ENCODE data around the gene TKTL1. TPM values are rescaled to one million over a fixed set of nuclear protein-coding genes. Genes with fewer than 3 reads are reported as not detected.

TKTL1 gene
- total and polyA plus RNA-seq, 2 of the 8 experiments (the other 6 are each of a cell fraction or from before 2014, with no cell fraction given) = 0.05 TPM; not detected in 1

DNA sequence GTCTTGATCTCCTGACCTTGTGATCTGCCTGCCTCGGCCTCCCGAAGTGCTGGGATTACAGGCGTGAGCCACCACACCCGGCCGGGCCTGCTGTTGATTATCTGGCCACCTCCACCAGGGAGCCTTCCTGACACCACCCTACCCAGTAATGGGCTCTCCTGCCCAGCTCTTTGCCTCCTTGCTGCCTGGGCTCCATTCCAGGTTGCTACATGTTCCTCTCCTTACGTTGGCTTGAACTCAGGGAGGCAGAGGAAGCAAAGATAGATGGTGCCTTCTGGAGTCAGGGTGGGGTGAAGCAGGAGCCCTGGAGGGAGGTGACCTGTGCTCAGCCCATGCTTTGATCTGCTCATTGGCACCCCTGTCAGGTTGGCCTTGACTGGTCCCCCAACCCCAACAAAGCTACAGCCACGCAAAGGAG lies 52.5 kb downstream of the TKTL1 start:
- H2BK20ac ChIP-seq (ENCODE audit: low read length) = no peak overlapping the region
- H3K36me3 ChIP-seq (ENCODE audit: control insufficient read depth in 2 of 4, insufficient read depth in 4 of 4, low read length in 3 of 4) = peaks cover 21 to 50% (median 42%) of the 10 kb centered on the region in 4 experiments
- no peak overlapping the region for H3K14ac ChIP-seq (ENCODE audit: insufficient read length)
- no peak overlapping the region for H3K4ac ChIP-seq (replicated peaks; ENCODE audit: insufficient read length, low read depth, low read length)
- no peaks in the 10 kb centered on the region for H3K79me1 ChIP-seq (ENCODE audit: low read depth, low read length)
- H4K20me1 ChIP-seq (replicated peaks in 1 of 2; ENCODE audit: control insufficient read depth in 1 of 2, insufficient read depth in 2 of 2, low read length in 2 of 2) = peaks cover 0 to 13% of the 10 kb centered on the region in 2 experiments
- H3K56ac ChIP-seq (replicated peaks; ENCODE audit: insufficient read length, low read depth, low read length) = no peak overlapping the region
- H3K9me3 ChIP-seq (ENCODE audit: insufficient read depth in 2 of 2, low read depth in 1 of 2, low read length in 1 of 2) = no peaks in the 10 kb centered on the region
- H3K4me1 ChIP-seq (replicated peaks in 1 of 4; ENCODE audit: control insufficient read depth in 3 of 4, insufficient read depth in 4 of 4, low read length in 3 of 4) = no peaks in the 10 kb centered on the region
- H2BK15ac ChIP-seq (ENCODE audit: low read length) = no peak overlapping the region
- H3K27ac ChIP-seq (ENCODE audit: low read depth, low read length) = no peak overlapping the region
- FAIRE-seq (no peak), DNase-seq (ENCODE audit: low read depth in 1 of 2, low spot score in 2 of 2) (no peak)
- H2AK5ac ChIP-seq (ENCODE audit: low read depth, low read length) = no peak overlapping the region
- no peak overlapping the region for H3K4me3 ChIP-seq (ENCODE audit: extremely low read depth in 1 of 4, insufficient read depth in 2 of 4, low read depth in 3 of 4, low read length in 4 of 4)
- no peak overlapping the region for H3K23ac ChIP-seq (ENCODE audit: insufficient read length)
- H3K4me2 ChIP-seq (ENCODE audit: insufficient read depth in 1 of 2, low read depth in 2 of 2, low read length in 2 of 2) = no peak overlapping the region
- no peak overlapping the region for H2BK120ac ChIP-seq (replicated peaks; ENCODE audit: low read depth, low read length)
- no peaks in the 10 kb centered on the region for H3K27me3 ChIP-seq (replicated peaks in 1 of 4; ENCODE audit: control insufficient read depth in 3 of 4, extremely low read depth in 1 of 4, insufficient read depth in 3 of 4, low read length in 3 of 4)
- POLR2A ChIA-PET (ENCODE audit: partially characterized antibody) = interaction anchor here (1.2 to 15.6 kb wide), 8 partner anchors 9 to 116 kb away, joined by 3 to 348 read pairs (median 19); partner anchors contain the start of genes EMD, FLNA and RPL10
- no peak overlapping the region for H2BK5ac ChIP-seq (ENCODE audit: low read depth, low read length)
- CTCF ChIA-PET (ENCODE audit: partially characterized antibody) = interaction anchor here (1.3 kb wide), 1 partner anchor 25 kb away, joined by 3 read pairs; no protein-coding TSS in a partner anchor
- H2AFZ ChIP-seq (ENCODE audit: low read length) = no peak overlapping the region
- TF ChIP-seq SIN3A (conservative IDR thresholded peaks at IDR 0.05 in 1 of 2, IDR thresholded peaks at IDR 0.05 in 1 of 2; ENCODE audit: low read depth in 1 of 2, low read length in 2 of 2) (no peak), POLR2AphosphoS5 (IDR thresholded peaks at IDR 0.05; ENCODE audit: low read depth, low read length) (peak; percentile 74), BACH1 (IDR thresholded peaks at IDR 0.05; ENCODE audit: low read length) (no peak)
- no peak overlapping the region for H4K8ac ChIP-seq (ENCODE audit: extremely low read depth, insufficient read depth, low read length)
- H2BK12ac ChIP-seq (ENCODE audit: low read depth, low read length) = no peak overlapping the region
- H4K91ac ChIP-seq (replicated peaks; ENCODE audit: insufficient read length, low read length) = no peak overlapping the region
- WGBS, 2 experiments (ENCODE audit: extremely low coverage in 1 of 2, insufficient coverage in 1 of 2, insufficient read length in 1 of 2, insufficient replicate concordance in 2 of 2, low coverage in 1 of 2, low lambda C conversion rate in 2 of 2, missing lambda C conversion rate in 1 of 2) = 100% methylated on average over 2 of the region's 7 CpGs; no CpG with 5 or more reads in 1 of the 2 experiments
- H3K79me2 ChIP-seq (ENCODE audit: control insufficient read depth in 1 of 2, insufficient read depth in 2 of 2, low read length in 2 of 2) = no peaks in the 10 kb centered on the region
- no peak overlapping the region for H3K18ac ChIP-seq (ENCODE audit: extremely low read depth, low read length)
- H4K5ac ChIP-seq (ENCODE audit: insufficient read length, low read depth, low read length) = no peak overlapping the region
- no peak overlapping the region for H3K9ac ChIP-seq (replicated peaks in 1 of 4; ENCODE audit: extremely low read depth in 1 of 4, low read depth in 3 of 4, low read length in 3 of 4)
- H3K23me2 ChIP-seq (ENCODE audit: low read depth, low read length) = no peaks in the 10 kb centered on the region
